CD4-positive, alpha-beta T cell treated with Interleukin-17A for 4 hours (primary cell): Measurements from ENCODE around the gene IGFBP3.
"Not testable (repeated sequence)": the region's sequence is repeated elsewhere in the genome, so short reads cannot be mapped to it uniquely, and the experiment has no call there.

ENCODE experiments used
- DNase-seq: peaks from one replicate; pipeline ENCODE4 v3.0.0-alpha.2; 2020; ENCODE audit warnings: mixed read lengths

The IGFBP3 gene, protein sequence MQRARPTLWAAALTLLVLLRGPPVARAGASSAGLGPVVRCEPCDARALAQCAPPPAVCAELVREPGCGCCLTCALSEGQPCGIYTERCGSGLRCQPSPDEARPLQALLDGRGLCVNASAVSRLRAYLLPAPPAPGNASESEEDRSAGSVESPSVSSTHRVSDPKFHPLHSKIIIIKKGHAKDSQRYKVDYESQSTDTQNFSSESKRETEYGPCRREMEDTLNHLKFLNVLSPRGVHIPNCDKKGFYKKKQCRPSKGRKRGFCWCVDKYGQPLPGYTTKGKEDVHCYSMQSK

DNA sequence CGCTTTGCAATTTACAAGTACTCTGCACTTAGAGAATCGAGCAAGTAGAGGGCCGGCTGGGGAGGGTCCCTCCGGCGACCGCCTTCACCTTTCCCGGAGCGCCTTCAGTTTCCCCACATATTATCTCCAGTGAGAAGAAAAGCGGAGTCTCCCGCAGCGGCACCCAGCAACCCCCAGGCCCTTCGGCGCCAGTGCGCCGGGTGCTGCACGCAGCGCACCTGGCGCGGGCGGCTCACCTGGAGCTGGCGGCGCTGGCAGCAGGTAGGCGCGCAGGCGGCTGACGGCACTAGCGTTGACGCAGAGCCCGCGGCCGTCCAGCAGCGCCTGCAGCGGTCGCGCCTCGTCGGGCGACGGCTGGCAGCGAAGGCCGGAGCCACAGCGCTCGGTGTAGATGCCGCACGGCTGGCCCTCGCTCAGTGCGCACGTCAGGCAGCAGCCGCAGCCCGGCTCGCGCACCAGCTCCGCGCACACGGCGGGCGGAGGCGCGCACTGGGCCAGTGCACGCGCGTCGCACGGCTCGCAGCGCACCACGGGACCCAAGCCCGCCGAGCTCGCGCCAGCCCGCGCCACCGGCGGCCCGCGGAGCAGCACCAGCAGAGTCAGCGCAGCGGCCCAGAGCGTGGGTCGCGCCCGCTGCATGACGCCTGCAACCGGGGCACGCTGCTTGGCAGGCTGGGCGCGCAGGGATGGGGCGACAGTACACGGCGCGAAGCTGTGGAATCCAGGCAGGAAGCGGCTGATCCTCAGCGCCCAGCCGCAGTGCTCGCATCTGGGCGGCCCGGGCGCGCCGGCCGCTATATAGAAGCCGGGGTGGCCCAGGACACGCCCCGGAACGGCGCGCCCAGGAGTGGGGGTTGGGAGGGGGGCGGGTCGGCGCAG lies at the start of gene IGFBP3:
Gene IGFBP3 (minus strand): TSS at position 771 of the 879 bp plus-strand sequence. CDS start 132 bp downstream, at position 639.
- DNase-seq: peak; percentile 20

DNA sequence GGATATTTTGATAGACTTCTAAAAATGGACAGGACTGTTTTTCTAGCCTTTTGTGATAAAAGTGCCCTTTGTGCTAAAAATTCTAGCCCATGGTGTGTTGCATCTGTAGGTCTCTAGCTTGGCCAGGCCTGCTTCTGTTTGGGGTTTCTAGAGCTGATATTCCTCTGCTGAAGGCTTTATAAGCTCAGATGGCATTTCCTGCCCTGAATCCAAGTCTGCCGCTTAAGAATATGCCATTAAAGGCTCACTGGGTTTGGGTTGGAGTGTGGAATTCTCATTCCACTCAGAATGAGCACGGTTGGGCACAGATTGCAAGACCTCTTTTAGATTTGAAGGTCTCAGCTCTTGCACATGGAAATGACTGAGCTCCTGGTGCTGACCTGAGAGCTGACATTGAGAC lies 49.4 kb upstream of the IGFBP3 start:
- no peak for DNase-seq

DNA sequence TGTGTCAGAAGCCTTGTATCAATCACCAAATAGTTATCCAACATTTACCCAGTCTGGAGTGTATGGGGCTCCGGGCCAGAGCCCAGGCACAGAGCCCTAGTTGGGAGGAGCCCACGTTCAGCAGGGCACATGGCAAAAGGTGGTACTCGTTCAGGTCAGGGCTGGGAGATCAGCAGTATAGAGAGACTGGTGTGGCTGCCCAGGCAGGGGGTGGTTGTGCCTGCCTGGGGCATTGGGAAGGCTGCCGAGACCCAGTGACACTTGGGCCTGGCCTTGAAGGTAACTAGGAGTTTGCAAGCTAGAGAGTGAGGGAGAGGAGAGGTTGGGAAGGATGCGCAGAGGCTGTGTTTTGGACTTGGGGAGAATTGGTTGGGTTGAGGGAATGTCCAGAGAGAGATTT lies 48.9 kb upstream of the IGFBP3 start:
- DNase-seq: no peak

DNA sequence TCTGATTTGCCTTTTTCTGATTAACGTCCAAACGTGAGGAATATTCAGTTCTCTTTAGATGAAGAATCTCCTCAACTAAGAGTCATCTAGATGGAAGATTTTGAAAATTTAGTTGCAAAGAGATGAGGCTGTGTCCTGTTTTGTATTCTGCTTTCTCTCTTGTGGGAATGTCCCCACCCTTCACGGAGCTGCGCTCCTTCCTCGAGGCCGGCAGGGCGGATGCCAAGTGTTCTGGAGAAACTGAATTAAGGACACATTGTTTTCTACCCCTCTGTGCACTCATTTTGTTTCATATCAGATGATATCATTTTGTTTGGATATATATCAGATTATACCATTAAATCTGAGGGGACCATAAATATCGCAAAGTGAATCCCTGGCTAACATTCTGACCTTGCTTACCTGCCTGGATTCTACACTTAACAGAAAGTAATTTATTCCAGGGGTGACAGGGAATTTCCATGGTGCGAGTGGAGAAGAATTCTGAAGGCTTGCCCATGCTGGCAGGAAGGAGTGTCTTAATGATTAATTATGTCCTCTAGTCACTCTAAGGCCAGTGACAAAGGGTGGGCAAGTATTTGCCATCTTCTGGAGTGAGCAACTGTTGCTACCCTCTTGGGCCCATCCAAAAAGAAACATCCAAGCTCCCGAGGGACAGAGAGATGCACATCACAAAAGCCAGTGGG lies 47.9 kb upstream of the IGFBP3 start:
- DNase-seq: no peak

DNA sequence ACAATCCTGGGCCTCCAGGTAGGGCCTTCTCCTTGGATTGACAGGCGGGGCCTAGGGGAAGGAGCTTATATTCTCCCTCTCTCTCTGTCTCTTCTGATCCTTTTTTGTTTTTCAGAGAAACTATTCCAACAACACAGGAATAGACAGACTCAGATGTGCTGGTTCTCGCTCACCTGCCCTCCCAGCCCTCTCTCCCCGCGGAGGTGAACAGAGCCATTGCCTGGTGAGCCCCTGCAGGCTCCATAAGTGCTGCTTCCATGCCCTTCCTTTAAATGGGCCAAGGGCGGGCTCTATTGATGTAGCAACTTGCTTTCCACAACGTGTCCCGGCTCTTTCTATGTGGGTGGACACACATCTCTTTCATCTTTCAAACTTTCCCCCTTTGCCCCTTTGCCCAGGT lies 47.2 kb upstream of the IGFBP3 start:
- DNase-seq: no peak

DNA sequence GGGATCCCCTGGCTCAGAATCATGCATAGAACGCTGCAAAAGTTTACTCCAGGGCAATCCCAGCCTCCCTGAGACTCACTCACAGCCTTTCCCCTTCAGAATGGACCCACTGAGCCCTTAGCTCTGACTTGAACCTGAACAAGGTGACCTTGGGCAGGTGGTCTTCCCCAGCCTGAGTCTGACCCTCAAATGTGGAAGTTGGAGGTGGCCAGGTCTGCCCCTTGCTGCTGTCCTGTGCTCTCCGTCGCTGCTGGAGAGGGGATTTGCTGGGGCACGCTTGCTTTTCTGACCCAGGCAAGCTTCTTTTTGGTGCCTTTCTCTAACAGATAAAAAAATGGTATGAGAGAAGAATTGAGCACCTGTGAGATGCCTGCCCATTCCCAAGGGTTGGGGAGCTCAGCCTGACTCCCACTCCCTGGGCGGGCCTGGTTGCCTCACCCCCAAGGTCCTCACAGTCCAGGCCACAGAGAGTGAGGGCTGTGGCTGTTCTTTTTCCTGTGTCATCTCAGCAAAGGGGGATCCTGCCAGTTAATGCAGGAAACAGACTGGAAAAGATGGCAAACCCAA lies 46.6 kb upstream of the IGFBP3 start:
- no peak for DNase-seq

DNA sequence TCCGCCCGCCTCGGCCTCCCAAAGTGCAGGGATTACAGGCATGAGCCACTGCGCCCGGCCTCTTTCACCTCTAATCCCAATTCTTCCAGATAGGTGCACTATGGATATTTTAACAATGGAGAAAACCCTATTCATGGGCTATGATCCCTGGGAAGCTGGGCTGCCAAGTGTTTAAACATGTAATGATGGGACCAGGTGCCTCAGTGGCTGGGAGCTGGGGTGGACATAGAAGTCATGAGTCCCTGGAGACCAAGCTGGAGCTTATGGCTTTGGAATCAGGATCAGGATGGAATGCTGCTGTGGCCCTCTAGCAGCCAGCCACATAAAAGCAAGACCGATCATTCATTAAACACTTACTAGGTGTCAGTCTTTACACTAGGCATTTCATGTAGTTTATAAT lies 41.8 kb upstream of the IGFBP3 start:
- no peak for DNase-seq

DNA sequence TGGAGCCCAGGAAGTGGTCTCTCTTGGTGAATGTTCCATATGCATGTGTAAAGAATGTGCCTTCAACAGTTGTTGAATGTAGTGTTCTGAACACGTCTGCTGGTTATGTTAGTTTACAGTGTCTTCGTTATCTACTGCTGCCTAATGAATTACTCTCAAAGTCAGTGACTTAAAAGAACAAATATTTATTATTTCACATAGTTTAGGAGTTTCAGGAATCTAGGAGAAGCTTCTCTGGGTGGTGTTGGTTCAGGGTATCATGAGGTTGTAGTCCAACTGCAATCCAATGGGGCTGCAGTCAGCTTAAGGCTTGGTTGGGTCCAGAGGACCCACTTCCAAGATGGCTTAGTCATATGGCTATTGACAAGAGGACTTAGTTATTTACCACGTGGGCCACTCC lies 36.6 kb upstream of the IGFBP3 start:
- DNase-seq: no peak

DNA sequence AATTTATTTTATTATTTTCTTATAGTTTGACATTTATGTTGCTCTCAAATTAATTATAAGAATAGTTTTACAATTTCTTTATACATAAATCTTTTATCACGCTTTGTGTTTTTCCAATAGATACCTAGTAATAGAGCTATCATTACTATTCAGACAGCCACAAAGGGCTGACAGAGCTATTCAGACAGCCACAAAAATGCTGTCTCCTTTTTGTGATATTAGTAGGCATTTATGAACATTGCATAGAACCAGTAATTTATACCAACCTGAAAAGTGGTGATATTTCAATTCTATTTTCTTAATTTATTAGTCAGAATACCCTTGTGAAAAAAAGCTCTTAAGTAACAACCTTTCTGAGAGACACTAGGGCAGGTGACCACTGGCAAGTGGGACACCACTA lies 34.2 kb upstream of the IGFBP3 start:
- no peak for DNase-seq

DNA sequence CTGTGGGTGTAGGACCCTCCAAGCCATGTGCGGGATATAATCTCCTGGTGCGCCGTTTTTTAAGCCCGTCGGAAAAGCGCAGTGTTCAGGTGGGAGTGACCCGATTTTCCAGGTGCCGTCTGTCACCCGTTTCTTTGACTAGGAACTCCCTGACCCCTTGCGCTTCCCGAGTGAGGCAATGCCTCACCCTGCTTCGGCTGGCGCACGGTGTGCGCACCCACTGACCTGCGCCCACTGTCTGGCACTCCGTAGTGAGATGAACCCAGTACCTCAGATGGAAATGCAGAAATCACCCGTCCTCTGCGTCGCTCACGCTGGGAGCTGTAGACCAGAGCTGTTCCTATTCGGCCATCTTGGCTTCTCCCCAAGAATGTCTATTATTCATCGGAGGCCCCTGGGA lies 32.0 kb upstream of the IGFBP3 start:
- not testable (repeated sequence) for DNase-seq

DNA sequence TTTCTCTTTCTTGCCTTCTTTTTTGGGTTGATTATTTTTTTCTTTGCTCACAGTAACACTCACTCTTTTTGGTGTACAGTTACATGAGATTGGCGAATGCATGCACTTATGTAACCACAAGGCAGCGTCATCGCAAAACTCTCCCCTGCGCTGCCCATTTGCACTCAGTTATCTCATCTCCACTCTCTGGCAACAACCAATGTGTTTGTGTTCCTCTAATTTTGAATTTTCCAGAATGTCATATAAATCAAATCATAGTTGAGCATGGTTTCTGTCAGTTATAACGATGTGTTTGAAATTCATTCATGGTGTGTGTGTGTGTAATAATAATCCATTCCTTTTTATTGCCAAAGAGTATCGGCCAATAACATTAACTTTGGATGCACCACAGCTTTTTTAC lies 23.0 kb upstream of the IGFBP3 start:
- no peak for DNase-seq

DNA sequence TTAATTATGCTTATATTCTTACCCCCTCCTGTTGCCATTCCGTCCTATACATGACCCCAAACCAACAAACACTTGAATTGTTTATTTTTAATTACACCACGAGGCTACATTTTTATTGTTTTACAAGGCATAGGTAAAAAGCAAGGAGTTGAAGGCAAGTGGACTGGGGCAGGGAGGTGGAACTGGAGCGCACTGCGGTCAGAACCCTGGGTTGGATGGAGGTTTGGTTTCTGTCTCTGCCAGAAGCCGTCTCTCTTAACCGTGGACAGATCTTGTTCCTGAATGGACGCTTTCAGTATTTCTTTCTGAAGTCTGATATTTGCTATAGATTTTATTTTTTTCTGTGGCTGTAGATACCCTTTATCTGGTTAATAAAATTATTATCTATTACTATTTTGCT lies 19.9 kb upstream of the IGFBP3 start:
- DNase-seq: no peak

DNA sequence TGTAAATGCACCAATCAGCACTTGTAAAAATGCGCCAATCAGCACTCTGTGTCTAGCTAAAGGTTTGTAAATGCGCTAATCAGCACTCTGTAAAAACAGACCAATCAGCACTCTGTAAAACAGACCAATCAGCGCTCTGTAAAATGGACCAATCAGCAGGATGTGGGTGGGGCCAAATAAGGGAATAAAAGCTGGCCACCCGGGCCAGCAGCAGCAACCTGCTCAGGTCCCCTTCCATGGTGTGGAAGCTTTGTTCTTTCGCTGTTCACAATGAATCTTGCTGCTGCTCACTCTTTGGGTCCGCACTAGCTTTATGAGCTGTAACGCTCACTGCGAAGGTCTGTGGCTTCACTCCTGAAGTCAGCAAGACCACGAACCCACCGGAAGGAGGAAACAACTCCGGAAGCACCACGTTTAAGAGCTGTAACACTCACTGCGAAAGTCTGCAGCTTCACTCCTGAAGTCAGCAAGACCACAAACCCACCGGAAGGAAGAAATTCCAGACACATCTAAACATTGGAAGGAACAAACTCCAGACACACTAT lies 19.2 kb upstream of the IGFBP3 start:
- peak; percentile 35 for DNase-seq

DNA sequence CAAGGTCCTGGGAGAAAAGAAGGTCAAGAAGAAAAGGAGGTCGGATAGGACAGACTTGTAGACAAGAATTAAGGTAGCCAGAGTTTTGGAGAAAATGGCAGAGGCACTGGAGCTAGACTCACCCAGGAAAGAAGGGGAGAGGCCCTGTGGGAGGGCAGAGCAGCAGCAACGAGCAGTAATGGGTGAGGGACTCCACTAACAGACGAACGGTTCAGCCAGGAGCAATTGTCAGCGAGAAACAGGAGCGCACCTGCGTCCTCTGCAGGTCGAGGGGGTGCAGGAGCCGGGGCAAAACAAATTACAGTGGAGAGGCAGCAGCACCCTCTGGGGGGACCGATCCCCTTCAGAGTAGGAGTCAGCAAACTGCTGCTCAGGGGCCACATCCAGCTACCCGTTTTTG lies 18.5 kb upstream of the IGFBP3 start:
- no peak for DNase-seq

DNA sequence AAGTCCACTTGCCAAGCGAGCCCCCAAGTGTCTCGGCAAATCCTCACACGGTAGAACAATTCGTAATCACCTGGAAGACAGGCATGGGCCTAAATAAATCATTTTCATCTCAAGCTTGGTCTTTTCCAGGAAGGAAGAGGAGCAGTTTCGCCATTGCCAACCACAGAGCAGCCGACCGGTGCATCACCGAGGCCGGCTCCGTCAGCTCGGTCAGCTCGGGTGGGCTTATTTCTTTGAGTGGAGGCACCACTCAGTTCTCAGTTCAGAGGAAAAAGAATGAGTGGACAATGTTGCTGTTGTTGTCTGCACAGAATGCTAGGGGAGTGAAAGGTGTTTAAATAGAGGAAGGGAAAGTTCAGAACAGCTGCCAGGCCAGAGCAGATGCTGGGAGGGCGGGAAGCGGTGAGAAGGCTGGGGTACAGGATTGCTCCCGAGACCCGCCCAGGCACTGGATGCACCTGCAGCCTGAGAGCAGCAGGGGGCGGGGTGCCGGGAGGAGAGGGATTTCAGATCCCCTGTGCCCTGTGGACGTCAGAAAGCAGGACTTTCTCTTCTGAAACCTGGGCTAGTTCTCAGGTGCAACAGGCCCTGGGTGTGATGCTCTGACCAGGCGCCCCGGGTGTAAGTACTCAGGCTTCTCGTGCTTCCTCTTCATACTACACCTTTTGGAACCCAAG lies 17.7 kb upstream of the IGFBP3 start:
- no peak for DNase-seq

DNA sequence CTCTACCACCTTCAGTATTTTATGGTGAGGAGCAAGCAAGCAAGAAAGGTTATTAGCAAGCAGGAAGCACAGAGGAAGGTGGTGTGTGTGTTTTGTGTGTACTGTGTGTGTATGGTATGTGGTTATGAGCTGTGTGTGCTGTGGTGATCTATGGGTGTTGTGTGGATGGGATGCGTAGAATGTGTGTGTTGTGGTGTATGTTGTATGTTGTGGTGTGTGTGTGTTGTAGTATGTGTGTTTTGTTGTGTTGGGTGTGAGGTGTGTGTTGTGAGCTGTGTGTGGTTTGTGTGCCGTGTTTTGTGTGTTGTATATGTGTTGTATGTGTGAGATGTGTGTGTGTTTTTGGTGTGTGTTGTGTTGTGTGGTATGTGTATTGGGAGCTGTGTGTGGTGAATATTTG lies 16.8 kb upstream of the IGFBP3 start:
- DNase-seq: no peak

DNA sequence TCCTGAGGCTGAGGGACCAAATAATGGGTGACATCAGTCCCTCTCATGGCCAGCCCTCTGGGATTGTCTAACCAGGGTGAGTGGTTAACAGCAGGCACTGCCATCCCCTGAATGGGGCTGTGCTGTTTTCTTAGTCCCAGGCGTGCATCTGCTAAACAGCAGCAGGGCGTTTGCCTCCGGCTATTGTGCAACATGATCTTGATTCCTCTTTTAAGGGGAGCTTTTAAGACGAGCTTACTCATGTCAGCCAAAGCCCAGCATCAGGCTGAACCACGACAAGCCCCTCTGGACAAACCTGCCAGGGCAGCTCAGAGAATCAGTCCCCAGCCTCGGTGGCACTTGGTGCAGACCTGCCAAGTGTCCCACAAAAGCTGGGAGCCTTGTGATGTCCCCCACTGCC lies 16.2 kb upstream of the IGFBP3 start:
- no peak for DNase-seq

DNA sequence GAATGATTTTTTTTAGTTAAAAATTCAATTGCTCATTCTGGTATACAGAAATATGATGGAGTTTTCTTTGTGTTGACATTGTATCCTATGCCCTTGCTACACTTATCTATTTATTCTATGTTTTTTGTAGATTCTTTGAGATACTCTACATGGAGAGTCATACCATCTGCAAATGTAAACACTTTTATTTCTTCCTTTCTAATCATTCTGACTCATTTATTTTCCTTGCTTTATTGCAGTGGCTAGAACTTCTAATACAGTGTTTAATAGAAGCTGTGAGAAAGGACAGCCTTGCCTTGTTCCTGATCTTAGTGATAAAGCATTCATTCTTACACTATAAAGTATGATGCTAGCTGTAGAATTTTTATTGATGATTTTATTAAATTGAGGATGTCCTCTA lies 9.9 kb upstream of the IGFBP3 start:
- DNase-seq: no peak

DNA sequence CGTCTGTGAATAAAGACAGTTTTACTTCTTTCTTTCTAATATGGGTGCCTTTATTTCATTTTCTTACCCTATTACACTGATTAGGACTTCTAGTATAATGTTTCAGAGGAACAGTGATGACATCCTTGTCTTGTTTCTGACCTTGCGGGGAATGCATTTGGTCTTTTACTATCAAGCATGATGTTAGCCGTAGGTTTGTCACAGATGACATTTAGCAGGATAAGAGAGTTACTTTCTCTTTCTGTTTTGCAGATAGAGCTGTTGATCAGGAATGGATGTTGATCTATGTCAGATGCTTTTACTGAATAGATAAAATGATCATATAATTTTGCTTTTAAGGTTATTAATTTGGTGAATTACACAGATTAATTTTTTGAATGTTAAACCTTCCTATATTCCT lies 6.6 kb upstream of the IGFBP3 start:
- no peak for DNase-seq

DNA sequence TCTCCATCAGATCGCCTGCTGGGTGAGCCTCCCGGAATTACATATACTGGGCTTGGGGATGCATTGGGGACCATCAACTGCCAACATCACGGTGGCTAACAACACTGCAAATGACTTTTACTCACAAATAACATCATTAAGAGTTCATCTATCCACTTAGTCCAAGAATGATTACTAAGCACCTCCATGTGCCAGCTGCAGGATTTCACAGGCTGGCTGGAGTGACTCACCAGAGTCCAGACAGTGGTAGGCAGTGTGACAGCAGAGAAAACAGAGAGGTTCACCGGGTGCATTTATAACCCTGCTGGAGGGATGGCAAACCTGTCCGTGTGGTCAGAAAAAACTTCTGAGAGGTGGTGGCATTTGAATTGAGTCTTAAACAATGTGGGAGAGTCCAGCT lies 3.2 kb upstream of the IGFBP3 start:
- DNase-seq: no peak

DNA sequence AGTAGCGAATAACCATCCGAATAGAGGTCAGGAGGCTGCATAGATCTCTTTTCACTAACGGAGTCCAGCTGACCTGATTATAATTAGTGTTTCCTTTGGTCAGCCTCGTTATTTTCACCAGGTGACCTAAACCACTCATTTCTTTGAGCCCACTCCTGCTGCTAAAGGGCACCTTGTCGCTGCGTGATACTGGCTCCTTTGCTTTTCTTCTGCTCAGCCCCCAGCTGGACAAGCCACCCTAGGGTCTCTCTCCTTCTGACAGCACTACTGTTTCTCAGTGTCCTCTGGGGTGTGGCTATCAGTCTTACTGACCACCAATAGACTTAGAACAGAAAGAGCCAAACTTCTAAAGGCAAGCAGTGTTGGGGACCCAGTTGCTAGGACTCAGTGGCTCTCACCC lies 2.7 kb upstream of the IGFBP3 start:
- no peak for DNase-seq

DNA sequence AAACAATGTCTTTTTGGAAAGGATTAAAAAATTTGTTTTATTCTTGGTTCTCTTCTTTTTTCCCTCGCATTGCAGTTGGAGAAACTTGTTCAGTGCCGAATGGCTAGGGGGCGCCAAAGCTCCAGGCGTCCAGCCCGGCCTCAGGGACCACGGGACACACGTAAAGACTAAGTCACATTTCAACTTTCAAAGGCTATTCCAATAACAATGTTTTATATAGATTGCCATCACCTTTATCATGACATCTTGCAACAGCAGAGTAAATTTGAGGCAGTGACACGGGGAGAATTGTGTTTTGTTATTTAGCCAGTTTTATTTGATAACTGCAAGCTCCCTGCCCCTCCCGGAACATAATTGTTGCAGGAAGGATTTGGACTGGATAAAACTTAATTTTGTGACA lies 2.2 kb upstream of the IGFBP3 start:
- DNase-seq: peak; percentile 60

DNA sequence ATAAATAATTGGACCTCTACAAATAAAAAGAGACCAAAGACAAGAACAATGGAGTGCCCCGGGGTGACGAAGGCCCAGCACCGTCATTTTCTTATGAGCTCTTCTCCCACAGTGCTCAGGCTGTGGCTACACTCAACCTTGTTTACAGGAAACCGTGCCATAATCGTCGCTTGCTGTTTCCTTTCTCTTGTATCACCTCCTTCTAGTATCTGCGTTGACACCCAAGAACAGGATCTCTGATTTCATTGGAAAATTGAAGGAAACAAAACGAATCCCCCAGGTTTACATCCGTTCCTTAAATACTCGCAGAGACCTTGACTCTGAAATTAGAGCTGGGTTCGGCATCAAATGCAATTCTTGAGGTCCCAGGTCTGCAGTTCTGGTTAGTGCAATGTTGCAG lies 1.7 kb upstream of the IGFBP3 start:
- peak; percentile 32 for DNase-seq
